ENCODE results near the gene PCBP1. TPM values are rescaled to one million over a fixed set of nuclear protein-coding genes. Genes with fewer than 3 reads are reported as not detected.
A peak's percentile ranks its signal among the peaks of the same experiment; 100 is the strongest.

PCBP1 gene
- total and polyA plus RNA-seq, 9 of the 15 experiments (the other 6 are each of a cell fraction or from before 2014, with no cell fraction given) = 19.2 to 407 (median 78.1) TPM

DNA sequence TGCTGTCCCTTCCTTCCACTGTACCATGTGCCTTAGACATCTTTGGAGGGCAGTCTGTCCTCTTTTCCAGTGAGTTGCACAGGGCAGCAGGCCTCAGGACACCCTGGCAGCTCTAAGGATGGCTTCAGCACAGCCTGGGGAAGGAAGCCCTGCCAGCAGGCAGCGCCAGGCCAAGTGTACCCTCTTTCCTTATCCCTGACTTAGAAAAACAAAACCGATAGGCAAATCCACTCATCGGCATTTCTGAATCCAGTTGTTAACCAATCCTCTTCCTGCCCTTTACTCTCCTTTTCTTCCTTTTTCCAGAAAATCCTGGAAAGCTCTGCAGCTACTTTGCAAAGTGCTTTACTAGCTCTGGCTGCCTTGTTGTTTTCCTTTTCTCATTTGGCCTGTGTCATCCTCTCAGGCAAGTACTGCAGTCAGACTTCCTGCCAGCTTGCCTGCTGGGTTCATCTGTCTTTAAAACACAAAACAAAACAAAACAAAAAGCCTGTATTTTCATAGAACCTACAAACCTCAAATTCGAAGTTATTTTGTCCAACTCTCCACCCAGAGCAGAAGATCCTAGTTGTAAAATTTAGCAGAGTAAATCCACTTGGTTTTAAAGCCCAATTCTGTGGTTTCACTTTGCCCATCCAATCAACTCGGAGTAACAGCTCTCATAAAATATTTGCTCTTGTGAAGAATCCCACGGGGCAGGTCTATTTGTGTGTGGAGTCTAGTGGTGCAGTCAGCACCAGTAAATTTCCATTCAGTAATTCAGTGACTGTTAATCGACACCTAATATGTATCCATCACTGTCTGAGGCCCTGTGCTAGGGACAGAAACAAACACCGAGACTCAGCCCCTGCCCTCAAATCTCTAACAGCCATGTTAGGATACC is 45.2 kb downstream of the PCBP1 start (continued):
- TF ChIP-seq, protein P1, sequence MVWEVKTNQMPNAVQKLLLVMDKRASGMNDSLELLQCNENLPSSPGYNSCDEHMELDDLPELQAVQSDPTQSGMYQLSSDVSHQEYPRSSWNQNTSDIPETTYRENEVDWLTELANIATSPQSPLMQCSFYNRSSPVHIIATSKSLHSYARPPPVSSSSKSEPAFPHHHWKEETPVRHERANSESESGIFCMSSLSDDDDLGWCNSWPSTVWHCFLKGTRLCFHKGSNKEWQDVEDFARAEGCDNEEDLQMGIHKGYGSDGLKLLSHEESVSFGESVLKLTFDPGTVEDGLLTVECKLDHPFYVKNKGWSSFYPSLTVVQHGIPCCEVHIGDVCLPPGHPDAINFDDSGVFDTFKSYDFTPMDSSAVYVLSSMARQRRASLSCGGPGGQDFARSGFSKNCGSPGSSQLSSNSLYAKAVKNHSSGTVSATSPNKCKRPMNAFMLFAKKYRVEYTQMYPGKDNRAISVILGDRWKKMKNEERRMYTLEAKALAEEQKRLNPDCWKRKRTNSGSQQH (CRISPR knock-in tag; IDR thresholded peaks at IDR 0.05) = no peak
- TF ChIP-seq, protein P2, sequence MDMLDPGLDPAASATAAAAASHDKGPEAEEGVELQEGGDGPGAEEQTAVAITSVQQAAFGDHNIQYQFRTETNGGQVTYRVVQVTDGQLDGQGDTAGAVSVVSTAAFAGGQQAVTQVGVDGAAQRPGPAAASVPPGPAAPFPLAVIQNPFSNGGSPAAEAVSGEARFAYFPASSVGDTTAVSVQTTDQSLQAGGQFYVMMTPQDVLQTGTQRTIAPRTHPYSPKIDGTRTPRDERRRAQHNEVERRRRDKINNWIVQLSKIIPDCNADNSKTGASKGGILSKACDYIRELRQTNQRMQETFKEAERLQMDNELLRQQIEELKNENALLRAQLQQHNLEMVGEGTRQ (CRISPR knock-in tag; IDR thresholded peaks at IDR 0.05) = no peak
- TF ChIP-seq POU5F1 (IDR thresholded peaks at IDR 0.05; ENCODE audit: borderline replicate concordance, low read depth, low read length, partially characterized antibody) (no peak), ARHGAP35 (IDR thresholded peaks at IDR 0.05; ENCODE audit: partially characterized antibody) (no peak), MTA1 (IDR thresholded peaks at IDR 0.05; ENCODE audit: borderline replicate concordance) (0 out of 2 replicates have a peak, but pooled peaks have one; percentile 20), ELF2 (CRISPR knock-in tag; IDR thresholded peaks at IDR 0.05) (no peak), STAG1 (CRISPR knock-in tag; IDR thresholded peaks at IDR 0.05; ENCODE audit: borderline replicate concordance) (no peak), ZNF263 (CRISPR knock-in tag; IDR thresholded peaks at IDR 0.05; ENCODE audit: borderline replicate concordance) (no peak), SP2 (IDR thresholded peaks at IDR 0.05; ENCODE audit: extremely low read depth, low read depth, low read length, poor library complexity, severe bottlenecking) (no peak), RBM34 (IDR thresholded peaks at IDR 0.05; ENCODE audit: borderline replicate concordance, insufficient read depth, low read length) (no peak), KAT7 (CRISPR knock-in tag; IDR thresholded peaks at IDR 0.05; ENCODE audit: borderline replicate concordance) (no peak), ARNT (IDR thresholded peaks at IDR 0.05) (no peak), TGIF2 (CRISPR knock-in tag; IDR thresholded peaks at IDR 0.05) (no peak), GABPB2 (CRISPR knock-in tag; conservative IDR thresholded peaks at IDR 0.05) (no peak), ZNF57 (CRISPR knock-in tag; IDR thresholded peaks at IDR 0.05) (no peak), PCBP2 (IDR thresholded peaks at IDR 0.05; ENCODE audit: low read depth, low read length, poor library complexity, severe bottlenecking) (no peak)
- TF ChIP-seq, protein P3, sequence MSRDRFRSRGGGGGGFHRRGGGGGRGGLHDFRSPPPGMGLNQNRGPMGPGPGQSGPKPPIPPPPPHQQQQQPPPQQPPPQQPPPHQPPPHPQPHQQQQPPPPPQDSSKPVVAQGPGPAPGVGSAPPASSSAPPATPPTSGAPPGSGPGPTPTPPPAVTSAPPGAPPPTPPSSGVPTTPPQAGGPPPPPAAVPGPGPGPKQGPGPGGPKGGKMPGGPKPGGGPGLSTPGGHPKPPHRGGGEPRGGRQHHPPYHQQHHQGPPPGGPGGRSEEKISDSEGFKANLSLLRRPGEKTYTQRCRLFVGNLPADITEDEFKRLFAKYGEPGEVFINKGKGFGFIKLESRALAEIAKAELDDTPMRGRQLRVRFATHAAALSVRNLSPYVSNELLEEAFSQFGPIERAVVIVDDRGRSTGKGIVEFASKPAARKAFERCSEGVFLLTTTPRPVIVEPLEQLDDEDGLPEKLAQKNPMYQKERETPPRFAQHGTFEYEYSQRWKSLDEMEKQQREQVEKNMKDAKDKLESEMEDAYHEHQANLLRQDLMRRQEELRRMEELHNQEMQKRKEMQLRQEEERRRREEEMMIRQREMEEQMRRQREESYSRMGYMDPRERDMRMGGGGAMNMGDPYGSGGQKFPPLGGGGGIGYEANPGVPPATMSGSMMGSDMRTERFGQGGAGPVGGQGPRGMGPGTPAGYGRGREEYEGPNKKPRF (IDR thresholded peaks at IDR 0.05; ENCODE audit: low read depth, low read length) = no peak
- TF ChIP-seq, protein P4, sequence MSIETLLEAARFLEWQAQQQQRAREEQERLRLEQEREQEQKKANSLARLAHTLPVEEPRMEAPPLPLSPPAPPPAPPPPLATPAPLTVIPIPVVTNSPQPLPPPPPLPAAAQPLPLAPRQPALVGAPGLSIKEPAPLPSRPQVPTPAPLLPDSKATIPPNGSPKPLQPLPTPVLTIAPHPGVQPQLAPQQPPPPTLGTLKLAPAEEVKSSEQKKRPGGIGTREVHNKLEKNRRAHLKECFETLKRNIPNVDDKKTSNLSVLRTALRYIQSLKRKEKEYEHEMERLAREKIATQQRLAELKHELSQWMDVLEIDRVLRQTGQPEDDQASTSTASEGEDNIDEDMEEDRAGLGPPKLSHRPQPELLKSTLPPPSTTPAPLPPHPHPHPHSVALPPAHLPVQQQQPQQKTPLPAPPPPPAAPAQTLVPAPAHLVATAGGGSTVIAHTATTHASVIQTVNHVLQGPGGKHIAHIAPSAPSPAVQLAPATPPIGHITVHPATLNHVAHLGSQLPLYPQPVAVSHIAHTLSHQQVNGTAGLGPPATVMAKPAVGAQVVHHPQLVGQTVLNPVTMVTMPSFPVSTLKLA (conservative IDR thresholded peaks at IDR 0.05) = no peak
- TF ChIP-seq, protein P5, sequence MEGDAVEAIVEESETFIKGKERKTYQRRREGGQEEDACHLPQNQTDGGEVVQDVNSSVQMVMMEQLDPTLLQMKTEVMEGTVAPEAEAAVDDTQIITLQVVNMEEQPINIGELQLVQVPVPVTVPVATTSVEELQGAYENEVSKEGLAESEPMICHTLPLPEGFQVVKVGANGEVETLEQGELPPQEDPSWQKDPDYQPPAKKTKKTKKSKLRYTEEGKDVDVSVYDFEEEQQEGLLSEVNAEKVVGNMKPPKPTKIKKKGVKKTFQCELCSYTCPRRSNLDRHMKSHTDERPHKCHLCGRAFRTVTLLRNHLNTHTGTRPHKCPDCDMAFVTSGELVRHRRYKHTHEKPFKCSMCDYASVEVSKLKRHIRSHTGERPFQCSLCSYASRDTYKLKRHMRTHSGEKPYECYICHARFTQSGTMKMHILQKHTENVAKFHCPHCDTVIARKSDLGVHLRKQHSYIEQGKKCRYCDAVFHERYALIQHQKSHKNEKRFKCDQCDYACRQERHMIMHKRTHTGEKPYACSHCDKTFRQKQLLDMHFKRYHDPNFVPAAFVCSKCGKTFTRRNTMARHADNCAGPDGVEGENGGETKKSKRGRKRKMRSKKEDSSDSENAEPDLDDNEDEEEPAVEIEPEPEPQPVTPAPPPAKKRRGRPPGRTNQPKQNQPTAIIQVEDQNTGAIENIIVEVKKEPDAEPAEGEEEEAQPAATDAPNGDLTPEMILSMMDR (IDR thresholded peaks at IDR 0.05 in 2 of 3, conservative IDR thresholded peaks at IDR 0.05 in 1 of 3; ENCODE audit: insufficient read depth in 2 of 3, low read depth in 1 of 3, low read length in 3 of 3) = no peak

All from K562 (cell line).